Neuronal stem cell (in vitro differentiated cells): ENCODE measurements around the gene MEX3C.

Source experiments
- DNase-seq: peaks from one replicate; pipeline ENCODE4 v3.0.0-alpha.2; 2013; ENCODE audit warnings: low spot score
- H2AFZ ChIP-seq: one replicate; pipeline ENCODE4 v1.6.1; 2013; ENCODE audit warnings: mild to moderate bottlenecking, low read length, inconsistent platforms
- H2AK5ac ChIP-seq: 2 replicates; pipeline ENCODE4 v1.6.1; 2013; ENCODE audit warnings: low read depth, mild to moderate bottlenecking, inconsistent platforms, low read length, moderate library complexity, mixed read lengths
- H2BK120ac ChIP-seq: 2 replicates; pipeline ENCODE4 v1.6.1; 2013; ENCODE audit warnings: low read depth, mild to moderate bottlenecking, inconsistent platforms, low read length, moderate library complexity, mixed read lengths
- H2BK12ac ChIP-seq: one replicate; pipeline ENCODE4 v1.6.1; 2013; ENCODE audit warnings: low read length, inconsistent platforms
- H2BK15ac ChIP-seq: 2 replicates; pipeline ENCODE4 v1.6.1; 2013; ENCODE audit warnings: mild to moderate bottlenecking, low read length, inconsistent platforms, mixed read lengths
- H2BK5ac ChIP-seq: one replicate; pipeline ENCODE4 v1.6.1; 2013; ENCODE audit warnings: inconsistent platforms, mild to moderate bottlenecking, low read length, moderate library complexity
- H3K14ac ChIP-seq: one replicate; pipeline ENCODE4 v1.6.1; 2013; ENCODE audit warnings: low read length, inconsistent platforms
- H3K18ac ChIP-seq: 2 replicates; pipeline ENCODE4 v1.6.1; 2013; ENCODE audit warnings: low read length, inconsistent platforms
- H3K23ac ChIP-seq: 2 replicates; pipeline ENCODE4 v1.6.1; 2013; ENCODE audit warnings: low read depth, mild to moderate bottlenecking, mixed read lengths, low read length, inconsistent platforms; ENCODE audit not compliant: poor library complexity
- H3K27ac ChIP-seq: replicated peaks from 3 replicates; pipeline ENCODE4 v1.5.1; 2013; ENCODE audit warnings: low read length, inconsistent platforms
- H3K27me3 ChIP-seq, 3 experiments: 2 replicates each; pipeline ENCODE4 v1.6.1; 2013; ENCODE audit warnings: low read length in 3 of 3, mild to moderate bottlenecking in 2 of 3, inconsistent platforms in 1 of 3, low read depth in 1 of 3, mixed read lengths in 1 of 3, moderate library complexity in 1 of 3; ENCODE audit not compliant: control insufficient read depth in 3 of 3, insufficient read depth in 3 of 3
- H3K36me3 ChIP-seq, 2 donors: replicated peaks in 1 of 2; 2 replicates each; pipeline ENCODE4 v1.6.1; 2013; ENCODE audit warnings: low read length in 2 of 2; ENCODE audit not compliant: control insufficient read depth in 2 of 2, insufficient read depth in 2 of 2
- H3K4ac ChIP-seq: 2 replicates; pipeline ENCODE4 v1.6.1; 2013; ENCODE audit warnings: inconsistent platforms, mild to moderate bottlenecking, low read length, moderate library complexity
- H3K4me1 ChIP-seq, 2 donors: 1 replicate in 1 of 2; 2 replicates in 1 of 2; pipeline ENCODE4 v1.6.1; 2013; ENCODE audit warnings: low read length in 2 of 2, low read depth in 1 of 2; ENCODE audit not compliant: control insufficient read depth in 2 of 2, insufficient read depth in 1 of 2
- H3K4me2 ChIP-seq: one replicate; pipeline ENCODE4 v1.6.1; 2013; ENCODE audit warnings: mild to moderate bottlenecking, low read length, inconsistent platforms; ENCODE audit not compliant: insufficient read depth, poor library complexity, severe bottlenecking
- H3K4me3 ChIP-seq, 2 donors: 2 replicates each; pipeline ENCODE4 v1.5.1; 2013; ENCODE audit warnings: low read length in 2 of 2, mild to moderate bottlenecking in 2 of 2, inconsistent platforms in 1 of 2, moderate library complexity in 1 of 2
- H3K79me1 ChIP-seq: one replicate; pipeline ENCODE4 v1.6.1; 2013; ENCODE audit warnings: low read depth, mild to moderate bottlenecking, inconsistent platforms, low read length, moderate library complexity
- H3K9ac ChIP-seq: one replicate; pipeline ENCODE4 v1.6.1; 2013; ENCODE audit warnings: mild to moderate bottlenecking, low read depth, low read length, inconsistent platforms; ENCODE audit not compliant: poor library complexity
- H3K9me3 ChIP-seq, 2 donors: replicated peaks in 1 of 2; 2 replicates each; pipeline versions ENCODE3 to v1.6.1; 2013; ENCODE audit warnings: low read length in 2 of 2, mild to moderate bottlenecking in 2 of 2, inconsistent platforms in 1 of 2, low read depth in 1 of 2, mixed read lengths in 1 of 2, moderate library complexity in 1 of 2; ENCODE audit not compliant: control insufficient read depth in 2 of 2, insufficient read depth in 1 of 2
- H4K8ac ChIP-seq: one replicate; pipeline ENCODE4 v1.6.1; 2013; ENCODE audit warnings: low read depth, mild to moderate bottlenecking, inconsistent platforms, low read length, moderate library complexity
- H4K91ac ChIP-seq: one replicate; pipeline ENCODE4 v1.6.1; 2013; ENCODE audit warnings: low read length, low read depth, mild to moderate bottlenecking, inconsistent platforms; ENCODE audit not compliant: poor library complexity
- WGBS, 2 donors: extraction: QIAGEN DNeasy Blood & Tissue Kit; methylation state at CpG; one replicate each; pipeline ENCODE4 v1.1.7; 2013; ENCODE audit warnings: missing lambda C conversion rate in 2 of 2, mixed read lengths in 1 of 2; ENCODE audit not compliant: insufficient read length in 2 of 2, insufficient replicate concordance in 1 of 2; ENCODE audit errors: extremely low coverage in 2 of 2; 5-methylcytosine and 5-hydroxymethylcytosine counted together

Gene MEX3C

GRCh38 chr18:51234117-51235008 lies 36.9 kb upstream of the MEX3C start:
- Histone ChIP-seq H2AFZ (no peak overlapping the region), H3K4me3 (no peak overlapping the region), H2BK15ac (no peak overlapping the region), H3K4me1 (peaks cover 0 to 8% of the 10 kb centered on the region in 2 donors), H3K79me1 (no peaks in the 10 kb centered on the region), H3K27ac (no peak overlapping the region), H3K4me2 (no peak overlapping the region), H2BK5ac (no peak overlapping the region), H4K91ac (no peak overlapping the region), H2BK120ac (no peak overlapping the region), H3K36me3 (no peaks in the 10 kb centered on the region), H3K18ac (no peak overlapping the region), H4K8ac (no peak overlapping the region), H3K9me3 (no peaks in the 10 kb centered on the region), H3K27me3 (peaks cover 0 to 7% (median 0%) of the 10 kb centered on the region in 3 experiments), H3K14ac (no peak overlapping the region), H2BK12ac (no peak overlapping the region), H3K9ac (no peak overlapping the region), H3K23ac (no peak overlapping the region), H2AK5ac (no peak overlapping the region), H3K4ac (no peak overlapping the region)
- no CpG with 5 or more reads among the region's 11 CpGs for WGBS, 2 donors
- DNase-seq = no peak

- no peak overlapping the region for H2BK5ac ChIP-seq
- no peak for DNase-seq
- no peak overlapping the region for H3K18ac ChIP-seq
- H2AFZ ChIP-seq = no peak overlapping the region
- no peak overlapping the region for H3K27ac ChIP-seq
- WGBS, 2 donors = no CpG with 5 or more reads among the region's 4 CpGs
- H3K23ac ChIP-seq = no peak overlapping the region
- no peak overlapping the region for H3K14ac ChIP-seq
- no peaks in the 10 kb centered on the region for H3K27me3 ChIP-seq
- H3K4me3 ChIP-seq = no peak overlapping the region
- no peak overlapping the region for H2BK120ac ChIP-seq
- H3K4ac ChIP-seq = no peak overlapping the region
- H3K9me3 ChIP-seq = no peaks in the 10 kb centered on the region
- H2BK15ac ChIP-seq = no peak overlapping the region
- H2BK12ac ChIP-seq = no peak overlapping the region
- H3K4me2 ChIP-seq = no peak overlapping the region
- H3K36me3 ChIP-seq = no peaks in the 10 kb centered on the region
- H3K9ac ChIP-seq = no peak overlapping the region
- H4K91ac ChIP-seq = no peak overlapping the region
- H3K4me1 ChIP-seq = no peaks in the 10 kb centered on the region
- no peak overlapping the region for H4K8ac ChIP-seq
- no peaks in the 10 kb centered on the region for H3K79me1 ChIP-seq
- no peak overlapping the region for H2AK5ac ChIP-seq
Measured at GRCh38 chr18:51229328-51229727, 31.8 kb upstream of the MEX3C start.

- no peak for DNase-seq
- H3K9me3 ChIP-seq = no peaks in the 10 kb centered on the region
- H3K4me1 ChIP-seq = no peaks in the 10 kb centered on the region
- H2BK120ac ChIP-seq = no peak overlapping the region
- WGBS, 2 donors = no CpG with 5 or more reads among the region's 1 CpG
- H2BK12ac ChIP-seq = no peak overlapping the region
- H3K4me3 ChIP-seq = no peak overlapping the region
- H3K23ac ChIP-seq = no peak overlapping the region
- H3K36me3 ChIP-seq = no peaks in the 10 kb centered on the region
- no peaks in the 10 kb centered on the region for H3K79me1 ChIP-seq
- H4K8ac ChIP-seq = no peak overlapping the region
- H3K27ac ChIP-seq = no peak overlapping the region
- no peak overlapping the region for H2BK15ac ChIP-seq
- no peaks in the 10 kb centered on the region for H3K27me3 ChIP-seq
- no peak overlapping the region for H3K14ac ChIP-seq
- H3K4me2 ChIP-seq = no peak overlapping the region
- H3K18ac ChIP-seq = no peak overlapping the region
- no peak overlapping the region for H3K9ac ChIP-seq
- H3K4ac ChIP-seq = no peak overlapping the region
- no peak overlapping the region for H2AFZ ChIP-seq
- no peak overlapping the region for H2AK5ac ChIP-seq
- no peak overlapping the region for H2BK5ac ChIP-seq
- H4K91ac ChIP-seq = no peak overlapping the region
Measured at GRCh38 chr18:51227660-51228059, 30.2 kb upstream of the MEX3C start.

GRCh38 chr18:51226587-51227350 lies 29.3 kb upstream of the MEX3C start:
- H3K27me3 ChIP-seq = no peaks in the 10 kb centered on the region
- H2BK120ac ChIP-seq = no peak overlapping the region
- H3K4ac ChIP-seq = no peak overlapping the region
- no peaks in the 10 kb centered on the region for H3K79me1 ChIP-seq
- no peak overlapping the region for H3K27ac ChIP-seq
- no peaks in the 10 kb centered on the region for H3K4me1 ChIP-seq
- H2BK15ac ChIP-seq = no peak overlapping the region
- no peak overlapping the region for H3K18ac ChIP-seq
- H3K36me3 ChIP-seq = no peaks in the 10 kb centered on the region
- no peak overlapping the region for H4K8ac ChIP-seq
- H3K9ac ChIP-seq = no peak overlapping the region
- no peak overlapping the region for H2BK5ac ChIP-seq
- H3K14ac ChIP-seq = no peak overlapping the region
- no peak overlapping the region for H2BK12ac ChIP-seq
- H2AFZ ChIP-seq = no peak overlapping the region
- no peak overlapping the region for H4K91ac ChIP-seq
- no CpG with 5 or more reads among the region's 4 CpGs for WGBS, 2 donors
- no peak for DNase-seq
- no peak overlapping the region for H3K4me2 ChIP-seq
- H3K4me3 ChIP-seq = no peak overlapping the region
- H3K9me3 ChIP-seq = peaks cover 0 to 2% of the 10 kb centered on the region in 2 donors
- no peak overlapping the region for H2AK5ac ChIP-seq
- no peak overlapping the region for H3K23ac ChIP-seq
